Pulmonary artery endothelial cell (primary cell): ENCODE results near the gene ABHD8. TPM values are rescaled to one million over a fixed set of nuclear protein-coding genes. Genes with fewer than 3 reads are reported as not detected.
A peak's percentile ranks its signal among the peaks of the same experiment; 100 is the strongest.

Source experiments
- DNase-seq: peaks from one replicate; pipeline ENCODE4 v3.0.0-alpha.2; 2011; ENCODE audit warnings: low read depth, low spot score
- total RNA-seq: library from RNA; depleted of rRNA; stranded (reverse); fragments of >200 nt; gene quantifications from 2 replicates; pipeline ENCODE4 v1.2.3, GENCODE V29; 2014

The ABHD8 gene
- total RNA-seq, 1 donor from 2014 or later, result 7.5 TPM

DNA sequence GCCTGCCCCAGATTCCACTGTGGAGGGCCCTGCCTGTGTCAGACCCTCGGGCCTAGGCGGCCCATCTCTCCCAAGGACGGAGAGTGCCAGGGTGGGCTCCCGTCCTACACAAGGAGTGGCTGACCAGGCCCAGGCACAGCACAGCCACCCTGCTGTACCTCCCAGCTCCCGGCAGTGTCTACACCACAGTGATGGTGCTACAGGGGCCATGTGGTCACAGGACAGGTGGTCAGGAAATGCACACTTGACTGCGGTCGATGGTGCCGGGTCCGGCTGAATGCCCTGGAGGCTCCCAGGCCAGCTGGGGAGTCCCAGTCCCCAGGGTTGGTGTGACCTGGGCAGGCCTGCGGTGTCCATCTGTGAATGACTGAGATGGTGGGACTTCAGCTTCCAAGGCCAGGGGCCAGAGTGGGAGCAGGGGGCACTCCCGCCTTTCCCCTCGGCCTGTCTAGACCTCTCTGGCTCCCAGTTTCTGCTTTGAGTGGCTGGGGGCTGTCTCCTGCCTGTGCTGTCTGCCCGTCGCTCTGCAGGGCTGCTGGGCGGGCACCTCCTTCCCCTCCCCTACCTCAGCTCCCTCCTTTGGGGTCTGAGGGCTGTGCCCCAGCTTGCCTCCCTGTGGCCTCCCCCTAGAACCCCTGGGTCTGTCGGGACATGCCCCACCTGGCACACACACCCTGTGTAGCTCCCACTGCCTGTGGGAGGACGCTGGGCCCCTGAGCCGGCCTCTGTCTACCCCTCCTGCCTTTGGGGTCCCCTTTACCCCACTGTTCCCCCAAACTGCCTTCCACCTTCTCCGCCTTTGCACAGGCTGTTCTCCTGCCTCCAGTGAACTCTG, 18.6 kb upstream of the ABHD8 start:
- DNase-seq, result no peak

GRCh38 chr19:17320435-17320834, 17.2 kb upstream of the ABHD8 start:
- DNase-seq, result no peak

DNA sequence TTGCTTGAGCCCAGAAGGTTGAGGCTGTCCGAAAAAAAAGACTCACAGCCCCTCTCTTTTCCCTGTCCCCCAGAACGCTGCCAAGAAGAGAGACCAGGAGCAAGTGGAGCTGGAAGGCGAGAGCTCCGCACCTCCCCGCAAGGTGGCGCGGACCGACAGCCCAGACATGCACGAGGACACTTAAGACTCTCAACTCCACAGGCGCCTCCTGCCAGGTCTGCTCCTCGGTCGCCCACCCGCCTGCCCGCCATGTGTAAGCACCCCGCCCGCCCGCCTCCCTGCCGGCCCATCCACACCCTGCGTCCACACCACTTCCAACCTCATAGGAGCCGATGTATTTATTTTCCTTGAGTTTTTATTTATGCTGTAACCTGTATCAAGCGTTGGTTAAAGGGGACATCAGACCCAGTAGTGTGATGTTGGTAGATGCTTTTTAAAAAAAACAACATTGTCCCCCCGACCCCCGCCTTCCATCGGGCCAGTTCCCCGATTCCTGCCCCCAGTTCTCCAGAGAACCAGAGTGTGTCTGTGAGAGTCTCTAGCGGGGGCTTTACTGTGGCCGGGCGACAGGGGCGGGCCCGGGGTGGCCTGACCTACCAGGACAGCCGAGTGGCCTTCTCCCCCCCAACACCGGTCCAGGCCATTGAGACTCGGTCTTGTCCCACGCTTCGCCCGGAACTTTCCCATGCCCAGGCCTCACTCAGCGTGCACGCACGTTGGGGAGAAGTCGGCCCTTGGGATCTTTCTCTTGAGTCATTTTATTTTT, 16.4 kb upstream of the ABHD8 start:
- DNase-seq, result no peak

- DNase-seq, result no peak
These were observed 15.7 kb upstream of the ABHD8 start for GRCh38 chr19:17318966-17319365.

GRCh38 chr19:17314007-17314593, 10.9 kb upstream of the ABHD8 start:
- DNase-seq, result no peak

DNA sequence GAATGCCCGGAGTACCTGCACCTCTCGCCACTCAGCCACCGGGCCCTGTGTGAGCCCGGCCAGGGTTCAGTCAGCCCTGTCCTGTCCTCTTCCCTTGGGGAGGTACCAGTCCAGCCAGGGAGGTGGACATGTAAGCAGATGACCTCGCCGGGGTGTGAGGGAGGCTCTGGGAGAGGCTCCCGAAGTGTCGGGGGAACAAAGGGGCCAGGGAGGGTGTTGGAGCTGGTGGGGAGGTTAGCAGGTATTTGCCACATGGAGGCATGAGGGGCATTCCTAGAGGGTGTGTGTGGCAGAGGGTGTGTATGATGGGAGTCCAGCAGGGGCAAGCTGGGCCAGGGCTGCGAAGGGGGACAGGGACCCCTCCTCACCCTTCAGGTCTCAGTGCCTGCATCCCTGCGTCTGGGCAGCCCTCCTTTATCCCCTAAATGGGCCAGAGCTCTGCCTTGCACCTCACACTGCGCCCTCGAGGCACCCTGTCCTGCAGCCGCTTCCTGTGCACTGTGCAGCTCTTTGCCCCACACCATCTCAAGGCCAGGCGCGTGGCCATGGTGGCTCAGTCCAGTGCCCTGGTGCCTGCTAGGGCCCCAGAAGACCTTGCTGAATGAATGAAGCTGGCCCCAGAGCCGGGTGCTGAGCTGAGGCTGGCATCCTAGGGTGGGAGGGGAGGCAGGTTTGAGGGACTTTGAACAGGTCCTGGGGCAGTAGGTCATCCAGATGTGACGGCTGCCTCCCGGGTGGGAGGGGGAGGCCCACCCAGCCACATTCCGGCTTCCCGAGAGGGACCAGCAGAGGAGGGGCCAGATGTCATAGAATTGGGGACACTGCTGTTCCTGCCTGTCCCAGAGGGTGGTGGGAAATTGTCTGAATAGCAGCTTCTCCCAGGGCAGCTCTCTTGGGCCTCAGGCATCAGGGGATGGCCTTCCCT, 9.2 kb upstream of the ABHD8 start:
- no peak for DNase-seq

DNA sequence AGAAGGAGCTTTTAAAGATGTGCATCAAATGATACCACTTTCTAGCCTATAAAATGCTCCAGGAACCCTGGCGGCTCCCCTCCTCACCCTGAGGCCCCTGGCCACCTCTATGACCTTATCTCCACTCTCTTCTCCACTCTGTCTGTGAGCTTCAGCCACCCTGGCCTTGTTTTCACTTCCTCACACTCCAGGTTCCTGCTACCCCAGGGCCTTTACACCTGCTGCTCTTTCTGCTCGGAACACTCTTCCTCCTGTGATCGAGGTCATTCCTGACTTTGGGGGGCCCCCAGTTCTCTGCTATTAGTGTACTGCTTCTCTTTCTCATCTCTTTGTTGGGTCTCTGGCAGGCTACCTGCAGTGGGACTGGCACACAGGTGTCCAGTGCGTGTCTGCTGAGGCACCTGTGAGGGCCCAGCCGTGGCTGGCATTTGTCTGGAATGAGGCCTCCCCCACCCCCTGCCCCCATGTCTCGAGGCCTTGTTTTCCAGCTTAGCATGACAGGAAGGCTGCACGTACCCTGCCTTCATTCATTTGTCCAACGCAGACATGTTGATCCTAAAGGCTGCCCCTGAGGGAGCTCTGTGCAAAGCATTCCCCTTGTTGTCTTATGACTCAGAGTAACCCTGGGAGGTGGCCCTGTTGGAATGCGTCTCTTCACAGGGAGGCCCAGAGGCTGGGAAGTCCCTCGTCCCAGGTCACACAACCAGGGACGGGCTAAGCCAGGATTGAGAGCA, 8.4 kb upstream of the ABHD8 start:
- no peak for DNase-seq

- DNase-seq, result no peak
These were observed 6.8 kb upstream of the ABHD8 start for GRCh38 chr19:17309965-17310461.

DNA sequence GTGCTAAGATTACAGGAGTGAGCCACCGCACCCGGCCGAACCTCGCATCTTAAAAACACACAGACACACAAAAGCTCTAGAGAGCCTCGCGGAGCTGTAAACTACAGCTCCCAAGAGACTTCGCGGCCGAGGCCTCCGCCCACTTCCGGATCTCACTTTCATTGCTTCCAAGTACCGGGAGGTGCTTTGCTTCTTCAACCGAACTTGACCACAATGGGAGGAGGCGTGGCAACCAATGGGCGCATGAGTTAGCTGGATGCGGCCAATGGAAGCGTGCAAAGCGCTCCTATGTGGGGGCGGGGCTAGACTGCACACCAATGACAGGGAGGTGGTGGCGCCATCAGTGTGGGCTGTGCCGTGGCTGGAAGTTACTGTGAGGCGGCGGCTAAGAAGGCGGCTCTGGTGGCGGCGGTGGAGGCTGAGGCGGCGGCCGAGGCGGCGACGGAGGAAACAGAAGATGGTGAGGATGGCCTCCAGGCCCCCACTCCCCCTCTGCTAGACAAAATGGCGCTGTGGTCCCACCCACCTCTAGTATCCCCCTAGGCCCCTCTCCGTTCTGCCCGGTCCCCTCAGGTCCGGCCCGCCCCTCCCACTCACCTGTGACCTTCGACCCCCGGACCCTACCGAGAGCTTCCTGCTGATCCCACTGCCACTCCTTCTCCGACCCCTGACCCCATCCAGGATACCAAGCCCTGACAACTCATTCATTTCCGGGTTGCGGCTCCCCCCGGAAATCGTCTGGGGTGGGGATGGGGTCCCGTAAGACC, 6.2 kb upstream of the ABHD8 start, which contains the start of gene DDA1:
Gene DDA1, plus strand, starts transcription at position 366 of the 767 bp plus-strand sequence. Its CDS starts 92 bp downstream, at position 458.
- peak; percentile 100 for DNase-seq

- no peak for DNase-seq
These were observed 4.7 kb upstream of the ABHD8 start for GRCh38 chr19:17307876-17308377.

GRCh38 chr19:17306285-17306714, 3.1 kb upstream of the ABHD8 start:
- no peak for DNase-seq

DNA sequence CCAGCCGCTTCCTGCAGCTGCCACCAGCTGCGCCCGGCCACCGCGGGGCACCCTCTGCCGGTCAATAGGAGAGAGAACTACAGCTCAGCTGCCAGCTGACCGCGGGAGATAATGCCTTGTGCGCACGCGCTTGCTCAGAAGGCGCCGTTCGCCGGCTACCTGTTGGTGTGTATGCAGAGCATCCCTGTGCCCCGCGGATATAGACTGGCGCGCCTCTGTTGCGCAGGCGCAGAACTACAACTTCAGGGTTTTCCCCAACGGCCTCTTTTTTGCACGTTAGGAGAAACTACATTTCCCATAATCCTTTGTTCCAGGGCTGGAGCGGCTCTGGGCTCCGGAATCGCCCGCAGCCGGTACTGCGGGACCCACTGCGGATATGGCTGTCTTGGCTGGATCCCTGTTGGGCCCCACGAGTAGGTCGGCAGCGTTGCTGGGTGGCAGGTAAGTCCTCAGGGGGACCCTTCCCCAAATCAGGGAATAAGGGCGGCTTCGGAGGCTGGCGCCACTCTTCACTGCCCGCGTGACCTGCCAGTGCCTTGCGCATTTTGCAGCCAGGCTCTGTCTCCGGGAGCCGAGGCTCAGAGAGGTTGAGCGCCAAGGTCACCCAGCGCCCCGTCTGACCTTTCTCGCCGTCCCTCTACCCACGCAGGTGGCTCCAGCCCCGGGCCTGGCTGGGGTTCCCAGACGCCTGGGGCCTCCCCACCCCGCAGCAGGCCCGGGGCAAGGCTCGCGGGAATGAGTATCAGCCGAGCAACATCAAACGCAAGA, 2.5 kb upstream of the ABHD8 start, which contains the start of gene MRPL34:
Gene MRPL34, plus strand, starts transcription at position 356 of the 768 bp plus-strand sequence. Its CDS starts 21 bp downstream, at position 377.
- peak; percentile 95 for DNase-seq

DNA sequence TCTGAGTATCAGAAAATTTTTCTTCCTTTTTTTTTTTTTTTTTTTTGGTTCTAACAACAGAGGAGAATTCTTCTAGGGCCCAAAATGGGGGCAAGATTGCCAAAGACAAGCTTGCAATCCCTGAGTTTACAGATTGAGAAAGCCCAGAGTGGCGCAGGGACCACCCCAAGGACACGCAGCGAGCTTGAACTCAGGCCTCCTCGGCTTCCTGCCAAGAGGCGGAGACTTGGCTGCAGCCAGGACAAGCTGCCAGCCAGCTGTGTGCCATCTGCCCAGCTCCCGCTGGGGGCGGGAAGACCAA, 1.9 kb upstream of the ABHD8 start:
- no peak for DNase-seq

DNA sequence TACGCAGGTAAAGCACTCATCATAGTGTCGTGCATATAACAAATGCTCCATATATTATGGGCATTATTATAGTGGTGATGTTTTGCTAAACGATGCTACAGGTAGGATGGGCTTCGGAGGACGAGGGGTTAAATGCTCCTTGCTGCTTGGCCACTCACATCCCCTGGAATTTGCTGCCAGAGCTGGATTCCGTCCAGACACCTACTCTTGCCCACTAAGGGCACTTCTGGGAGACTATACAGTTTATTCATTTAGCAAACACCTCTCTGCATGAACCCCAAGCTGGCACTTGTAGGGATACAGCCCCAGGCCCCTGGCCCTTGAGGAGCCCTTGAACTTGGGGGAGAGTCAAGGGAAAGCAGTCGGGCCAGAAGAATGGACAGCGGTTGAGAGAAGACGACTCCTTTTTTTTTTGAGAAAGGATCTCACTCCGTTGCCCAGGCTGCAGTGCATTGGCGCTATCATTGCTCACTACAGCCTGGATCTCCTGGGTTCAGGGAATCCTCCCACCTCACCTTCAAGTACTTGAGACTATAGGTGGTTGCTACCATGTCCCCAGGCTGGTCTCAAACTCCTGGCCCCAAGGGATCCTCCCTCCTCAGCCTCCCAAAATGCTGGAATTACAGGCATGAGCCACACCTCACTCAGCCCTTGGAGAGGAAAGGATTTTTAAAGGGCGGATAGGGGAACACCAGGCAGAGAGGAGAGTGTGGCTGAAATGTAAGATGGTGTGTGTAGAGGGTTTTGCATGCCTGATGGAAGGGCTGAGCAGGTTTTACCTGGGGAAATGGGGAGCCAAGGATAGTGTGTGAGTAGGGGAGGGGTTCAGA, 1.4 kb upstream of the ABHD8 start:
- DNase-seq, result no peak

DNA sequence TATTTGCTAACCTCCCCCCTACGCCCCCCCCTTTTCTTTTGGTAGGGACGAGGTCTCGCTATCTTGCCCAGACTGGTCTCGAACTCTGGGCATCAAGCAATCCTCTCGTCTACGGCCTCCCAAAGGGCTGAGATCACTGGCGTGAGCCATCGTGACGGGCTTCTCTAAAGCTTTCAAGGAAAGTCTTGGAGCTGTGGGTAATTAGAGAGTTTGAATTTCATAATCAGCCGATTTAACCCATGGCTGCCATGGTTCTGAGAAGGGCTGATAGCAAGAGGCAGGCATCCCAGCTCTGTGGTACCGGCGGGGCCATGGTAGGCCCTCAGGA, 679 bp upstream of the ABHD8 start:
- DNase-seq, result no peak

DNA sequence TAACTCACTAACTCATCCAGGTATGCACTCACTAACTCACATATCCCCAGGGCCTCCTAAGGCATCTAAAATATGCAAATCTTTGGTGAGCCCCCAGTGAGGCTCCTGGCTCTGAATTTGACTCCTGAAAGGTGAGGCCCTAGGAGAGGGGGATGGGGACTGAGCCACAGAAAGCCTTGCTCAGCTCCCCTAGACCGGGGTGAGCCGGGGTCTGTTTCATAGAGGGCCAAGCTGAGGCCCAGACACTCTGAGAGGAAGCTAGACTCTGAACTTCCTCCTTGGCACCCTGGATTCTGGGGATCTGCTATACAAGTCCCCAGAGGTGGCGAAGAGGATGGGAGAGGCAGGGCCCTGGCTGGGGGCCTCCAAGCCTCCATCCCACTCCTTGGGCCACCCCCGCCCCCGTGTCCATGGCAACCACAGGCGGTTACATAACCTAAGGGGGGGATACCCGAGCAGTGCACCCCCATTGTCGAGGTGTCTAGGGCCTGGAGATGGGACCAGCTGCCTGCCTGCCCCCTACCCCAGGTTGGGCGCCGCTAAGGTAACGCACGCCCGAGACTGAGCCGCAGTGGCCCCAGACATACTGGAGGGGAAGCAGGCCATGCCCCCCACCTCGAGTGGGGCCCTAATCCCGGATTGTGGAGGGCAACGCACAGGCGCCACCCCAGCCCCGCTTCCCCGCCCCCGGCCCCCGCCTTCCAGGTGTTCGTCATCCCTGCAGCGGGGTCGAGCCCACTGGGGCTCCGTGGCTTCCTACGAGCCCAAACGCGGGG, 646 bp downstream of the ABHD8 start:
- no peak for DNase-seq
